ENCODE measurements around the gene CFAP54. TPM values are rescaled to one million over a fixed set of nuclear protein-coding genes. Genes with fewer than 3 reads are reported as not detected.

The CFAP54 gene
- total and polyA plus RNA-seq, 2 donors (not counting 3 experiments of a cell fraction or from before 2014, with no cell fraction given) = 3.6 to 26.9 TPM

- Histone ChIP-seq H3K9me1 (replicated peaks; ENCODE audit: control insufficient read depth, extremely low read depth, insufficient read depth, low read length) (no peaks in the 10 kb centered on the region), H2AFZ (ENCODE audit: low read depth, low read length) (no peak overlapping the region), H3K9ac (replicated peaks; ENCODE audit: extremely low read depth, insufficient read depth, low read length) (no peak overlapping the region), H3K27ac (ENCODE audit: insufficient read depth, low read depth, low read length) (no peak overlapping the region), H3K36me3 (ENCODE audit: control insufficient read depth in 2 of 2, extremely low read depth in 1 of 2, insufficient read depth in 2 of 2, low read length in 2 of 2) (peaks cover 0 to 6% of the 10 kb centered on the region in 2 experiments), H3K4me2 (ENCODE audit: insufficient read depth, low read length) (no peak overlapping the region), H3K9me3 (replicated peaks; ENCODE audit: control insufficient read depth, insufficient read depth, low read length) (no peaks in the 10 kb centered on the region), H3K4me3 (replicated peaks in 1 of 3; ENCODE audit: insufficient read depth in 1 of 3, low read depth in 1 of 3, low read length in 3 of 3) (no peak overlapping the region), H4K20me1 (replicated peaks; ENCODE audit: control insufficient read depth, extremely low read depth, insufficient read depth, low read length) (no peaks in the 10 kb centered on the region), H3K79me2 (ENCODE audit: control insufficient read depth, insufficient read depth, low read length) (peaks cover 23% of the 10 kb centered on the region), H3K4me1 (ENCODE audit: control insufficient read depth, extremely low read depth, insufficient read depth, low read length) (peaks cover 12% of the 10 kb centered on the region), H3K27me3 (ENCODE audit: control insufficient read depth in 2 of 2, insufficient read depth in 2 of 2, low read length in 2 of 2) (no peaks in the 10 kb centered on the region)
- intact Hi-C loops (cut with micrococcal nuclease) = no loop called here
- FAIRE-seq (no peak), DNase-seq (ENCODE audit: low read depth, low spot score) (no peak)
- TF ChIP-seq, protein P1, sequence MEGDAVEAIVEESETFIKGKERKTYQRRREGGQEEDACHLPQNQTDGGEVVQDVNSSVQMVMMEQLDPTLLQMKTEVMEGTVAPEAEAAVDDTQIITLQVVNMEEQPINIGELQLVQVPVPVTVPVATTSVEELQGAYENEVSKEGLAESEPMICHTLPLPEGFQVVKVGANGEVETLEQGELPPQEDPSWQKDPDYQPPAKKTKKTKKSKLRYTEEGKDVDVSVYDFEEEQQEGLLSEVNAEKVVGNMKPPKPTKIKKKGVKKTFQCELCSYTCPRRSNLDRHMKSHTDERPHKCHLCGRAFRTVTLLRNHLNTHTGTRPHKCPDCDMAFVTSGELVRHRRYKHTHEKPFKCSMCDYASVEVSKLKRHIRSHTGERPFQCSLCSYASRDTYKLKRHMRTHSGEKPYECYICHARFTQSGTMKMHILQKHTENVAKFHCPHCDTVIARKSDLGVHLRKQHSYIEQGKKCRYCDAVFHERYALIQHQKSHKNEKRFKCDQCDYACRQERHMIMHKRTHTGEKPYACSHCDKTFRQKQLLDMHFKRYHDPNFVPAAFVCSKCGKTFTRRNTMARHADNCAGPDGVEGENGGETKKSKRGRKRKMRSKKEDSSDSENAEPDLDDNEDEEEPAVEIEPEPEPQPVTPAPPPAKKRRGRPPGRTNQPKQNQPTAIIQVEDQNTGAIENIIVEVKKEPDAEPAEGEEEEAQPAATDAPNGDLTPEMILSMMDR (IDR thresholded peaks at IDR 0.05; ENCODE audit: extremely low read depth in 1 of 2, insufficient read depth in 1 of 2, low read depth in 1 of 2, low read length in 2 of 2) = no peak
- no peak for TF ChIP-seq POLR2A (IDR thresholded peaks at IDR 0.05; ENCODE audit: low read depth, low read length)
- no peak for TF ChIP-seq MAX (IDR thresholded peaks at IDR 0.05; ENCODE audit: insufficient read depth, insufficient read length)
- TF ChIP-seq MYC (IDR thresholded peaks at IDR 0.05; ENCODE audit: low read depth, low read length) = no peak
- TF ChIP-seq POLR2AphosphoS5 (IDR thresholded peaks at IDR 0.05; ENCODE audit: insufficient read depth, low read depth, low read length) = no peak
- TF ChIP-seq FOS (IDR thresholded peaks at IDR 0.05; ENCODE audit: borderline replicate concordance, insufficient read depth, low read length) = no peak
- no peak for TF ChIP-seq JUN (IDR thresholded peaks at IDR 0.05; ENCODE audit: borderline replicate concordance, insufficient read depth, insufficient read length, low read depth)
- TF ChIP-seq GATA2 (IDR thresholded peaks at IDR 0.05; ENCODE audit: insufficient read depth, insufficient read length, low read depth, low read length) = no peak
- dilution Hi-C loops (cut with MboI; ENCODE audit: extremely low pct_ligation_motif_present, low sequenced_read_pairs) = no loop called here
- BruUV-seq (replicated peaks) = no TSS peak
- ChIA-PET CTCF (interaction anchor here (0.8 to 1.2 kb wide), 3 partner anchors 9 to 38 kb away, joined by 3 read pairs; no protein-coding TSS in a partner anchor), POLR2A (no interaction called here)
These were observed 26.7 kb upstream of the CFAP54 start for GRCh38 chr12:96462571-96463280.

All from endothelial cell of umbilical vein (primary cell).